Kasumi-1 (cell line): Measurements from ENCODE around the gene SPEG.
A peak's percentile ranks its signal among the peaks of the same experiment; 100 is the strongest.

Experiments
- DNase-seq, 2 experiments: peaks; one replicate each; lab custom pipeline; 2025; lab: John Stamatoyannopoulos, UW

The SPEG gene

GRCh38 chr2:219533930-219534661 lies 99.5 kb downstream of the SPEG start:
- DNase-seq, result no peak

- DNase-seq, result no peak
These were observed 101.8 kb downstream of the SPEG start for GRCh38 chr2:219536425-219536824.

- no peak for DNase-seq
These were observed 102.3 kb downstream of the SPEG start for GRCh38 chr2:219536967-219537366.

GRCh38 chr2:219537657-219538488 lies 103.2 kb downstream of the SPEG start:
- no peak for DNase-seq

GRCh38 chr2:219538504-219538951 lies 103.9 kb downstream of the SPEG start:
- no peak for DNase-seq

GRCh38 chr2:219538956-219539788 lies 104.5 kb downstream of the SPEG start:
- no peak for DNase-seq

- DNase-seq, result no peak
These were observed 105.5 kb downstream of the SPEG start for GRCh38 chr2:219539926-219540678.

- DNase-seq, result no peak
These were observed 106.3 kb downstream of the SPEG start for GRCh38 chr2:219540784-219541504.

GRCh38 chr2:219541611-219542180 lies 107.1 kb downstream of the SPEG start:
- DNase-seq, result peak; percentile 13 to 30

- DNase-seq, result no peak
These were observed 108.4 kb downstream of the SPEG start for GRCh38 chr2:219542931-219543595.

GRCh38 chr2:219543596-219544358 lies 109.1 kb downstream of the SPEG start, which contains the start of the genes CHPF and TMEM198:
TSS of gene CHPF (minus strand) at chr2:219543809. CDS start at chr2:219543538, 271 bp downstream.
TSS of gene TMEM198 (plus strand) at chr2:219544028. CDS start at chr2:219544728, 700 bp downstream.
- DNase-seq, result peak; percentile 57 to 60

GRCh38 chr2:219544567-219544966 lies 109.9 kb downstream of the SPEG start:
- DNase-seq, result no peak

GRCh38 chr2:219545295-219545942 lies 110.8 kb downstream of the SPEG start:
- no peak for DNase-seq

- no peak for DNase-seq
These were observed 111.3 kb downstream of the SPEG start for GRCh38 chr2:219545943-219546352.

- no peak for DNase-seq
These were observed 113.0 kb downstream of the SPEG start for GRCh38 chr2:219547621-219548020.
